BJ (cell line): ENCODE data around the gene ATG5. TPM values are rescaled to one million over a fixed set of nuclear protein-coding genes. Genes with fewer than 3 reads are reported as not detected.

ENCODE experiments used
- CTCF ChIA-PET: fragments of 350-600 bp; formaldehyde crosslinking; extraction: SDS; loops from one replicate; lab custom pipeline; 2021; ENCODE audit warnings: antibody characterized with exemption, inconsistent platforms; lab: Yijun Ruan, JAX
- POLR2A ChIA-PET: fragments of 300-600 bp; sonication (Branson Sonifier 250); formaldehyde crosslinking; extraction: SDS; loops from one replicate; lab custom pipeline; 2021; ENCODE audit warnings: antibody characterized with exemption; lab: Charles Lee
- DNase-seq: peaks from one replicate; pipeline ENCODE4 v3.0.0-alpha.2; 2011; ENCODE audit warnings: low read depth
- H3K27me3 ChIP-seq: 2 replicates; pipeline ENCODE4 v1.6.0; 2011; ENCODE audit warnings: low read length; ENCODE audit not compliant: control insufficient read depth, insufficient read depth
- H3K36me3 ChIP-seq: 2 replicates; pipeline ENCODE4 v1.5.1; 2011; ENCODE audit warnings: low read length; ENCODE audit not compliant: control insufficient read depth, insufficient read depth
- H3K4me3 ChIP-seq: 2 replicates; pipeline ENCODE4 v1.5.1; 2011; ENCODE audit warnings: low read depth, mild to moderate bottlenecking, control low read depth, low read length
- CTCF ChIP-seq: IDR thresholded peaks from 2 replicates; pipeline ENCODE4 v1.5.1; 2011; ENCODE audit warnings: low read depth, mild to moderate bottlenecking, control low read depth, inconsistent platforms, low read length, moderate library complexity; ENCODE audit not compliant: insufficient read depth
- polyA plus RNA-seq: library from polyadenylated mRNA; depleted of rRNA; stranded (reverse); fragments of >200 nt; gene quantifications from 2 replicates; pipeline ENCODE4 v1.2.3, GENCODE V29; 2011

The ATG5 gene
- polyA plus RNA-seq, 1 experiment: 18.6 TPM

- no peak for DNase-seq
- no peak overlapping the region for H3K4me3 ChIP-seq
- CTCF ChIA-PET: interaction anchor here (1.6 to 5.3 kb wide), 2 partner anchors 8 to 33 kb away, joined by 5 to 33 read pairs; partner anchors contain the start of gene CRYBG1
- TF ChIP-seq CTCF: no peak
- POLR2A ChIA-PET: no interaction called here
- peaks cover 2% of the 10 kb centered on the region; the same call in 1 of the 2 replicates for H3K27me3 ChIP-seq
- H3K36me3 ChIP-seq: no peaks in the 10 kb centered on the region
Measured at GRCh38 chr6:106369739-106370138, 44.2 kb upstream of the ATG5 start.

GRCh38 chr6:106363401-106364138, 38.0 kb upstream of the ATG5 start:
- TF ChIP-seq CTCF: no peak
- H3K36me3 ChIP-seq: no peaks in the 10 kb centered on the region
- POLR2A ChIA-PET: no interaction called here
- no peak overlapping the region for H3K4me3 ChIP-seq
- CTCF ChIA-PET: interaction anchor here (5.0 kb wide), 1 partner anchor 7 kb away, joined by 33 read pairs; no protein-coding TSS in a partner anchor
- no peak for DNase-seq
- peaks cover 14% of the 10 kb centered on the region for H3K27me3 ChIP-seq

- POLR2A ChIA-PET: no interaction called here
- Histone ChIP-seq H3K4me3 (peak overlapping the region; percentile 35), H3K27me3 (peaks cover 14% of the 10 kb centered on the region), H3K36me3 (no peaks in the 10 kb centered on the region)
- DNase-seq: no peak
- TF ChIP-seq CTCF: no peak
- CTCF ChIA-PET: interaction anchor here (0.6 to 5.0 kb wide), 21 partner anchors 10 to 1271 kb away, joined by 3 to 33 read pairs (median 4); partner anchors contain the start of gene ATG5
Measured at GRCh38 chr6:106360989-106361430, 35.5 kb upstream of the ATG5 start.

DNA sequence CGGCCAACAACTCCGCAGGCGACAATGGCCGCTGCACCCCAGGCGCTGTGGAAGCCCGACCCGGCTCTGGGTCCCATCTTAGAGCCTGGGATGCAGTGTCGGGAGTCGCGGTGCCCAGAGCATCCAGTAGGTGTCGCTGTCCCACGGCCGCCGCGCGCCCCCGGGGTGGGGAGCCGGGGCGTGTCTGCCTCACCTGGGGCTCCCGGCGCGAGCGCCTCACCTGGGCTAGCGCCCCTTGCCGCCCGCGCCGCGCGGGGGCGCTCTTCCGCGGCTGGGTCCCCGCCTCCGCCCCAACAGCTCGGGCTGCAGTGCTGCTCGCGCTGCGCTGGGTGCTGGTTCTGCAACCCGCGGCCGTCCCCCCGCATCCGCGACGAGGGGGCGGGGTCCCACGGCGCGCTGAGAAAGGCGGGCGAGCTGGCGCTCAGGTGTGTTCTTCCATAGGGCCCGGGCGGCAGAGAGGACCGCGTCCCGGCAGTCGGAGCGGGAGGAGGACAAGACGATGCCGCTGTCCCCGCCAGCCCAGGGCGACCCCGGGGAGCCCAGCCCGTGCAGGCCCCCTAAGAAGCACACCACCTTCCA, 34.9 kb upstream of the ATG5 start, which contains the start of gene CRYBG1:
TSS of gene CRYBG1 (plus strand) at position 308 of the 579 bp plus-strand sequence. CDS start at position 500, 192 bp downstream.
- DNase-seq: no peak
- CTCF ChIA-PET: interaction anchor here (0.6 to 5.0 kb wide), 22 partner anchors 10 to 1272 kb away, joined by 3 to 33 read pairs (median 4); partner anchors contain the start of gene ATG5
- Histone ChIP-seq H3K27me3 (peaks cover 14% of the 10 kb centered on the region), H3K4me3 (peak within 1 kb of the TSS; percentile 35), H3K36me3 (no peaks in the 10 kb centered on the region)
- TF ChIP-seq CTCF: peak; percentile 75
- POLR2A ChIA-PET: no interaction called here

DNA sequence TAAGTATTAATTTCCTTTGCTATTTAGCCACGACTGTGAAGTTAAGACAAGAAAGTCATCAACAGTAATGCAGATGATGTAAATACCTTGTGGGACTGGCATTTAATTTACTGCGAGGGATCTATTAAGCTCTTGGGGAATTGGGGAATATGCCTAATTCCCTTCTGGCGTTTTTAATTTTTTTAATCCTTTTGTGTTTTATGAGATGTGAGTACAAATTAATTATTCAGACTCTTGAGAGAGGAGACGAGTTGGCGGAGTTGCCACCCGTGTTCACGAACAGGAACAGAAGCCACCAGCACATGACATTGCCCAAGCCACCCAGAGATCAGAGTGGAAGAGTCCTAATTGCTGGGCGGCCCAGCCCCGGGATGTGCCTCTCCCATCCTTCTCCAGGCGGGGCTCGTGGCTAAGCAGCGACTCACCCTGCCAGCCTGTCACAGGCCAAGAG, 34.4 kb upstream of the ATG5 start:
- ChIA-PET POLR2A (no interaction called here), CTCF (interaction anchor here (0.9 to 5.0 kb wide), 12 partner anchors 10 to 619 kb away, joined by 3 to 33 read pairs (median 5); no protein-coding TSS in a partner anchor)
- Histone ChIP-seq H3K36me3 (no peaks in the 10 kb centered on the region), H3K4me3 (no peak overlapping the region), H3K27me3 (peaks cover 14% of the 10 kb centered on the region)
- DNase-seq: no peak
- TF ChIP-seq CTCF: no peak
